Measurements from ENCODE around the gene CD99.
"Not testable (repeated sequence)": the region's sequence is repeated elsewhere in the genome, so short reads cannot be mapped to it uniquely, and the experiment has no call there.

Gene CD99

GRCh38 chrX:2732649-2733048, 41.6 kb downstream of the CD99 start:
- DNase-seq, result no peak

- no peak for DNase-seq
These were observed 42.2 kb downstream of the CD99 start for GRCh38 chrX:2733286-2733685.

GRCh38 chrX:2735270-2735669, 44.2 kb downstream of the CD99 start:
- no peak for DNase-seq

GRCh38 chrX:2740672-2741071, 49.6 kb downstream of the CD99 start:
- DNase-seq, result no peak

- DNase-seq, result no peak
These were observed 50.3 kb downstream of the CD99 start for GRCh38 chrX:2741386-2741785.

- DNase-seq, result not testable (repeated sequence)
These were observed 55.2 kb downstream of the CD99 start for GRCh38 chrX:2746250-2746649.

GRCh38 chrX:2748171-2748814, 57.2 kb downstream of the CD99 start:
- DNase-seq, result no peak

GRCh38 chrX:2748815-2749188, 57.7 kb downstream of the CD99 start:
- DNase-seq, result no peak

- DNase-seq, result no peak
These were observed 60.2 kb downstream of the CD99 start for GRCh38 chrX:2751291-2751690.

GRCh38 chrX:2751874-2752300, 60.8 kb downstream of the CD99 start, which contains the start of gene XG:
Gene XG, plus strand, starts transcription at chrX:2752040. Its CDS starts 235 bp downstream, at chrX:2752275.
- DNase-seq, result not testable (repeated sequence)

- DNase-seq, result not testable (repeated sequence)
These were observed 61.3 kb downstream of the CD99 start for GRCh38 chrX:2752441-2752840.

- DNase-seq, result not testable (repeated sequence)
These were observed 64.1 kb downstream of the CD99 start for GRCh38 chrX:2755163-2755715.

- peak; percentile 1 for DNase-seq
These were observed 65.5 kb downstream of the CD99 start for GRCh38 chrX:2756548-2756947.

- DNase-seq, result no peak
These were observed 70.2 kb downstream of the CD99 start for GRCh38 chrX:2761246-2761645.

- DNase-seq, result not testable (repeated sequence)
These were observed 71.6 kb downstream of the CD99 start for GRCh38 chrX:2762671-2763070.

- not testable (repeated sequence) for DNase-seq
These were observed 73.9 kb downstream of the CD99 start for GRCh38 chrX:2764766-2765548.

GRCh38 chrX:2765549-2765830, 74.4 kb downstream of the CD99 start:
- DNase-seq, result no peak

GRCh38 chrX:2766906-2767305, 75.8 kb downstream of the CD99 start:
- DNase-seq, result no peak

- no peak for DNase-seq
These were observed 76.7 kb downstream of the CD99 start for GRCh38 chrX:2767631-2768455.

- DNase-seq, result no peak
These were observed 78.5 kb downstream of the CD99 start for GRCh38 chrX:2769615-2770014.

GRCh38 chrX:2773166-2774055, 82.3 kb downstream of the CD99 start:
- DNase-seq, result not testable (repeated sequence)

- no peak for DNase-seq
These were observed 83.0 kb downstream of the CD99 start for GRCh38 chrX:2774057-2774456.
